ENCODE results near the gene BEST1. TPM values are rescaled to one million over a fixed set of nuclear protein-coding genes. Genes with fewer than 3 reads are reported as not detected.

The BEST1 gene
- total and polyA plus RNA-seq, 2 of the 13 experiments (the other 11 are each of a cell fraction or from before 2014, with no cell fraction given), result 0.09 to 0.65 TPM

DNA sequence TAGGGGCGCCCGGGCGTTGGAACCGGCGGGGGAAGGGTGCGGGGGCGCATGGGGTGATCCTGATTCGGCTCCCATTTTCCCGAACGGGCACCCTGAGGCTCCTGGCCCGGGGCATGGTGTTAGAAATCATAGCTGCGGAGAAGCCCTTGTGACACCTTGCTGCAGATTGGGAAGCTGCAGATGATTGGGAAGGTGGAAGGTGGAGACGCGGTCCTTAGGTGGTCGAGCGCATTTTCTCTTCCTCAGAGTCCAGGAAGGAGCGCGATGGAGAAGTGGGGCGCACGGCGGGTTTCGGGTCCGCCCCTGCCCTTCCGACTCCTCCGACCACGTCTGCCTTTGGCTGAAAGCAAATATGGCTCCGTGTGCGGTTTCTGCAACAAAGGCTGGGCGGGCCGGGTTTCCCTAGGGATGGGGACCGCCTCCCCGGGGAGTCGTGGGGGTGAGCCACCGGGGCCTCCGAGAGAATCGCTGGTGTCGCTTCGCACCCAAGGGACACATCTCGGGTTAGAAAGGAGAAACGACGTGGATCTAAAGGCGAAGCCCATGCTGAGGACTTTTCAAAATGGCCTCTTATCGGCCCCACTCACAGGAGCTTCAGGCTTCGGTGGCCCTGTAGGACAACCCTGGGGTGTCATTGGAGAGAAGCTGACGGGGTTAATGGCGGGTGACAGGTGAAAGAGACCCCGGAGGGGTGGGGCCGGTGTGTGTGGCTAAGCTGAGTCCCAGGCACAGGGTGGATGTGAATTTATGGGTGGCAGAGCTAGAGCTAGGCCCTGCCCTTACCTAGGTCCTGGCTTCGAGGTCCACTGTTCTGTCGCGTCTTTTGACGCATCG, 18.0 kb downstream of the BEST1 start (continued):
- TF ChIP-seq, protein P1, sequence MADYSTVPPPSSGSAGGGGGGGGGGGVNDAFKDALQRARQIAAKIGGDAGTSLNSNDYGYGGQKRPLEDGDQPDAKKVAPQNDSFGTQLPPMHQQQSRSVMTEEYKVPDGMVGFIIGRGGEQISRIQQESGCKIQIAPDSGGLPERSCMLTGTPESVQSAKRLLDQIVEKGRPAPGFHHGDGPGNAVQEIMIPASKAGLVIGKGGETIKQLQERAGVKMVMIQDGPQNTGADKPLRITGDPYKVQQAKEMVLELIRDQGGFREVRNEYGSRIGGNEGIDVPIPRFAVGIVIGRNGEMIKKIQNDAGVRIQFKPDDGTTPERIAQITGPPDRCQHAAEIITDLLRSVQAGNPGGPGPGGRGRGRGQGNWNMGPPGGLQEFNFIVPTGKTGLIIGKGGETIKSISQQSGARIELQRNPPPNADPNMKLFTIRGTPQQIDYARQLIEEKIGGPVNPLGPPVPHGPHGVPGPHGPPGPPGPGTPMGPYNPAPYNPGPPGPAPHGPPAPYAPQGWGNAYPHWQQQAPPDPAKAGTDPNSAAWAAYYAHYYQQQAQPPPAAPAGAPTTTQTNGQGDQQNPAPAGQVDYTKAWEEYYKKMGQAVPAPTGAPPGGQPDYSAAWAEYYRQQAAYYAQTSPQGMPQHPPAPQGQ (CRISPR knock-in tag; IDR thresholded peaks at IDR 0.05; ENCODE audit: borderline replicate concordance), result no peak
- TF ChIP-seq REL (CRISPR knock-in tag; conservative IDR thresholded peaks at IDR 0.05) (no peak), NR2F2 (IDR thresholded peaks at IDR 0.05; ENCODE audit: borderline replicate concordance, low read depth) (no peak), SP1 (IDR thresholded peaks at IDR 0.05) (no peak), SP1 (CRISPR knock-in tag; IDR thresholded peaks at IDR 0.05) (no peak), FLYWCH1 (CRISPR knock-in tag; IDR thresholded peaks at IDR 0.05) (no peak), IKZF5 (CRISPR knock-in tag; IDR thresholded peaks at IDR 0.05) (no peak), ZNF761 (CRISPR knock-in tag; conservative IDR thresholded peaks at IDR 0.05) (no peak), HDAC2 (CRISPR knock-in tag; IDR thresholded peaks at IDR 0.05) (no peak), ZNF264 (CRISPR knock-in tag; IDR thresholded peaks at IDR 0.05) (no peak), ZNF607 (CRISPR knock-in tag; IDR thresholded peaks at IDR 0.05; ENCODE audit: borderline replicate concordance) (no peak), MYC (CRISPR knock-in tag; IDR thresholded peaks at IDR 0.05; ENCODE audit: borderline replicate concordance) (no peak; the same call in 1 of the 2 replicates), NFIC (IDR thresholded peaks at IDR 0.05; ENCODE audit: low read length) (no peak), MIER3 (CRISPR knock-in tag; IDR thresholded peaks at IDR 0.05; ENCODE audit: borderline replicate concordance) (no peak), ZSCAN5A (CRISPR knock-in tag; IDR thresholded peaks at IDR 0.05; ENCODE audit: borderline replicate concordance) (no peak), ZNF20 (CRISPR knock-in tag; IDR thresholded peaks at IDR 0.05) (no peak), DPF2 (CRISPR knock-in tag; IDR thresholded peaks at IDR 0.05; ENCODE audit: borderline replicate concordance, low read depth) (no peak), ZFX (CRISPR knock-in tag; IDR thresholded peaks at IDR 0.05; ENCODE audit: low read depth) (peak; percentile 58), CBFB (CRISPR knock-in tag; IDR thresholded peaks at IDR 0.05) (no peak), ZFAT (CRISPR knock-in tag; conservative IDR thresholded peaks at IDR 0.05) (no peak), HES4 (CRISPR knock-in tag; IDR thresholded peaks at IDR 0.05; ENCODE audit: borderline replicate concordance) (no peak), HMGA1 (CRISPR knock-in tag; conservative IDR thresholded peaks at IDR 0.05) (no peak)
- TF ChIP-seq, protein P2, sequence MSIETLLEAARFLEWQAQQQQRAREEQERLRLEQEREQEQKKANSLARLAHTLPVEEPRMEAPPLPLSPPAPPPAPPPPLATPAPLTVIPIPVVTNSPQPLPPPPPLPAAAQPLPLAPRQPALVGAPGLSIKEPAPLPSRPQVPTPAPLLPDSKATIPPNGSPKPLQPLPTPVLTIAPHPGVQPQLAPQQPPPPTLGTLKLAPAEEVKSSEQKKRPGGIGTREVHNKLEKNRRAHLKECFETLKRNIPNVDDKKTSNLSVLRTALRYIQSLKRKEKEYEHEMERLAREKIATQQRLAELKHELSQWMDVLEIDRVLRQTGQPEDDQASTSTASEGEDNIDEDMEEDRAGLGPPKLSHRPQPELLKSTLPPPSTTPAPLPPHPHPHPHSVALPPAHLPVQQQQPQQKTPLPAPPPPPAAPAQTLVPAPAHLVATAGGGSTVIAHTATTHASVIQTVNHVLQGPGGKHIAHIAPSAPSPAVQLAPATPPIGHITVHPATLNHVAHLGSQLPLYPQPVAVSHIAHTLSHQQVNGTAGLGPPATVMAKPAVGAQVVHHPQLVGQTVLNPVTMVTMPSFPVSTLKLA (IDR thresholded peaks at IDR 0.05), result no peak
